Loucy (cell line): Measurements from ENCODE around the gene VASN.

Source experiments
- H2AFZ ChIP-seq: fragments of 200-600 bp; sonication (generic); 2 replicates; pipeline ENCODE4 v1.6.0; 2016; ENCODE audit warnings: antibody characterized with exemption, mild to moderate bottlenecking, low read length, moderate library complexity
- H3F3A ChIP-seq: fragments of 200-600 bp; 2 replicates; pipeline ENCODE4 v1.6.0; 2016; ENCODE audit warnings: antibody characterized with exemption, low read depth, mild to moderate bottlenecking
- H3K27me3 ChIP-seq: fragments of 200-600 bp; sonication (generic); 2 replicates; pipeline ENCODE4 v1.6.1; 2014; ENCODE audit warnings: low read length, mild to moderate bottlenecking; ENCODE audit not compliant: insufficient read depth, poor library complexity, severe bottlenecking
- H3K36me3 ChIP-seq: fragments of 200-600 bp; sonication (generic); 2 replicates; pipeline ENCODE4 v1.6.1; 2016; ENCODE audit warnings: low read length; ENCODE audit not compliant: insufficient read depth
- H3K4me1 ChIP-seq: fragments of 200-600 bp; sonication (generic); 2 replicates; pipeline ENCODE4 v1.5.1; 2014; ENCODE audit warnings: low read length, mild to moderate bottlenecking; ENCODE audit not compliant: insufficient read depth, poor library complexity, severe bottlenecking
- H3K4me2 ChIP-seq: fragments of 200-600 bp; sonication (generic); 2 replicates; pipeline ENCODE4 v1.6.0; 2014; ENCODE audit warnings: antibody characterized with exemption, low read length, low read depth, mild to moderate bottlenecking; ENCODE audit not compliant: poor library complexity, severe bottlenecking
- H3K4me3 ChIP-seq: fragments of 200-600 bp; sonication (generic); 2 replicates; pipeline ENCODE4 v1.5.1; 2014; ENCODE audit warnings: low read length, mild to moderate bottlenecking, mixed read lengths; ENCODE audit not compliant: poor library complexity, severe bottlenecking
- H3K79me2 ChIP-seq: fragments of 200-600 bp; sonication (generic); 2 replicates; pipeline ENCODE4 v1.6.1; 2014; ENCODE audit warnings: low read length; ENCODE audit not compliant: insufficient read depth
- H3K9ac ChIP-seq: fragments of 200-600 bp; sonication (generic); 2 replicates; pipeline ENCODE4 v1.6.0; 2014; ENCODE audit warnings: mild to moderate bottlenecking, low read depth, low read length, moderate library complexity; ENCODE audit not compliant: poor library complexity, severe bottlenecking
- H3K9me2 ChIP-seq: fragments of 200-600 bp; sonication (generic); replicated peaks from 2 replicates; pipeline ENCODE4 v1.6.1; 2016; ENCODE audit warnings: low read depth, low read length, mixed read lengths
- H3K9me3 ChIP-seq: fragments of 200-600 bp; sonication (generic); 2 replicates; pipeline ENCODE4 v1.6.1; 2014; ENCODE audit warnings: mild to moderate bottlenecking, antibody characterized with exemption, low read length, low read depth; ENCODE audit not compliant: insufficient read depth
- H4K20me1 ChIP-seq: fragments of 200-600 bp; sonication (generic); 2 replicates; pipeline ENCODE4 v1.6.0; 2014; ENCODE audit warnings: antibody characterized with exemption, low read length, mild to moderate bottlenecking; ENCODE audit not compliant: insufficient read depth, poor library complexity, severe bottlenecking
- EZH2phosphoT487 ChIP-seq: fragments of 200-600 bp; IDR thresholded peaks from 2 replicates; pipeline ENCODE4 v1.6.1; 2018; ENCODE audit warnings: antibody characterized with exemption, mild to moderate bottlenecking, moderate library complexity, borderline replicate concordance
- TF ChIP-seq, protein P1 (sequence below): fragments of 200-600 bp; sonication (generic); conservative IDR thresholded peaks from 2 replicates; pipeline ENCODE4 v1.5.1; 2014; ENCODE audit warnings: mild to moderate bottlenecking, antibody characterized with exemption, low read length

VASN gene

DNA sequence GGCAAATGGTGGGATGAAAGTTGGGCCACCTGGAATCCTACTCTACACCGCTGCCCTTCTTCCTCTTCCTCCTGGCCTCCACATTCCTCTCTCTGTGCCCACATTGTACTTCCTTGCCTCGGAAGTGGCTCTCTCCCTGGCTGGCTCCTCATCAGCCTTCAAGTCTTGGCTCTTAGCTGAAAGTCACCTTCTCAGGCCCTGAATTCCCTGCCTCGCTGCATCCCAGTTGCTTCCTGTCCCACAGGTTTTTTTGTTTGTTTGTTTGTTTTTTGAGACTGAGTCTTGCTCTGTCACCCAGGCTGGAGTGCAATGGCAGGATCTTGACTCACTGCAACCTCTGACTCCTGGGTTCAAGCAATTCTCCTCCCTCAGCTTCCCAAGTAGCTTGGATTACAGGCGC is 18.0 kb upstream of the VASN start:
- Histone ChIP-seq H3K9me2 (no peaks in the 10 kb centered on the region), H3K4me3 (no peak overlapping the region), H3K4me1 (no peaks in the 10 kb centered on the region), H3K79me2 (peaks cover 18% of the 10 kb centered on the region; the same call in 1 of the 2 replicates), H3K27me3 (no peaks in the 10 kb centered on the region), H3K9ac (no peak overlapping the region), H4K20me1 (no peaks in the 10 kb centered on the region), H3F3A (no peaks in the 10 kb centered on the region), H2AFZ (no peak overlapping the region), H3K36me3 (no peaks in the 10 kb centered on the region; the same call in 1 of the 2 replicates), H3K9me3 (no peaks in the 10 kb centered on the region), H3K4me2 (no peak overlapping the region)
- TF ChIP-seq, protein P1, sequence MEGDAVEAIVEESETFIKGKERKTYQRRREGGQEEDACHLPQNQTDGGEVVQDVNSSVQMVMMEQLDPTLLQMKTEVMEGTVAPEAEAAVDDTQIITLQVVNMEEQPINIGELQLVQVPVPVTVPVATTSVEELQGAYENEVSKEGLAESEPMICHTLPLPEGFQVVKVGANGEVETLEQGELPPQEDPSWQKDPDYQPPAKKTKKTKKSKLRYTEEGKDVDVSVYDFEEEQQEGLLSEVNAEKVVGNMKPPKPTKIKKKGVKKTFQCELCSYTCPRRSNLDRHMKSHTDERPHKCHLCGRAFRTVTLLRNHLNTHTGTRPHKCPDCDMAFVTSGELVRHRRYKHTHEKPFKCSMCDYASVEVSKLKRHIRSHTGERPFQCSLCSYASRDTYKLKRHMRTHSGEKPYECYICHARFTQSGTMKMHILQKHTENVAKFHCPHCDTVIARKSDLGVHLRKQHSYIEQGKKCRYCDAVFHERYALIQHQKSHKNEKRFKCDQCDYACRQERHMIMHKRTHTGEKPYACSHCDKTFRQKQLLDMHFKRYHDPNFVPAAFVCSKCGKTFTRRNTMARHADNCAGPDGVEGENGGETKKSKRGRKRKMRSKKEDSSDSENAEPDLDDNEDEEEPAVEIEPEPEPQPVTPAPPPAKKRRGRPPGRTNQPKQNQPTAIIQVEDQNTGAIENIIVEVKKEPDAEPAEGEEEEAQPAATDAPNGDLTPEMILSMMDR: no peak
- no peak for TF ChIP-seq EZH2phosphoT487

DNA sequence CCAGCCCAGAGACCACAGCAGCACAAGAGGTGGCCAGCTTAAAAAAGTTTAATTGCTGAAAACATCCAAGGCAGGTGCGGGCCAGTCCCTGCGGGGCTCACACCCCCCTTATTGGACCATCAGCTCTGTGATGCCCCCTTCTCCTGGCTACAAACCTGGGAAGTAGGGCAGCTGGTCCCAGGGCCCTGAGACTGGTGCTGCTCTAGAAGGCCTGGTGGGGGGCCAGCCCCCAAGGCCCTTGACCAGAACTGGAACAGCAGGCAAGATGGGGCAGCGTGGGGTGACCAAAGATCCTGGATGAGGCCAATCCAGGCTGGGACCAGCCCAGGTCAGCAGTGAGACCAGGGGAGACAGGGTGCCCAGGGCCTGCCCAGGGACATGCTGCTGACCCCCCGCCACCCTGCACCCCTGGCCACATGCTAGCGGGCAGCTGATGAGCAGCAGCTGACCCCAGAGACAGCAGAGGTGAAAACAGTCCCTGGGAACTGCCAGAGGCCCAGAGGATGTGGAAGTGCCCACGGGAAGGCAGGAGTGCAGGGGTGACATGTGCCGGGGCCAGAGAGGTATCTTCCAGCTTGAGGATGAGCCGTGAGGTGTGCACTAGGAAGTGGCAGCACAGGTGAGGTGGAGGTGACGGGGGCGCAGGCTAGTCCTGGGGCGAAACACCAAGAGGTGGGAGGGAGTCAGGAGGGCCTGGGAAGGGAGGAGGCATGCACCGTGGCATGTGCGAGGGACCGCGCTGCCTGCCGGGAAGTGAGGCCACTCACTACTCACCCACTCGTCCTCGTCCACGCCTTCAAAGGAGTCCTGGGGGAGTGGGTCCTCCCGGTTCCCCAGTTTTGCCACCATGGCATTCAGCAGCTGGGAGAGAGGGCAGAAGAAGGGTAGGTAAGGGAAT is 16.9 kb upstream of the VASN start:
- peaks cover 12% of the 10 kb centered on the region; the same call in 1 of the 2 replicates for H3K79me2 ChIP-seq
- no peak overlapping the region for H3K4me3 ChIP-seq
- no peaks in the 10 kb centered on the region for H4K20me1 ChIP-seq
- H3F3A ChIP-seq: no peaks in the 10 kb centered on the region
- TF ChIP-seq EZH2phosphoT487: no peak
- TF ChIP-seq, protein P1: no peak
- no peak overlapping the region for H2AFZ ChIP-seq
- H3K9me2 ChIP-seq: no peaks in the 10 kb centered on the region
- H3K27me3 ChIP-seq: no peaks in the 10 kb centered on the region
- no peaks in the 10 kb centered on the region; the same call in 1 of the 2 replicates for H3K36me3 ChIP-seq
- H3K9ac ChIP-seq: no peak overlapping the region
- no peaks in the 10 kb centered on the region for H3K9me3 ChIP-seq
- no peaks in the 10 kb centered on the region for H3K4me1 ChIP-seq
- H3K4me2 ChIP-seq: no peak overlapping the region

DNA sequence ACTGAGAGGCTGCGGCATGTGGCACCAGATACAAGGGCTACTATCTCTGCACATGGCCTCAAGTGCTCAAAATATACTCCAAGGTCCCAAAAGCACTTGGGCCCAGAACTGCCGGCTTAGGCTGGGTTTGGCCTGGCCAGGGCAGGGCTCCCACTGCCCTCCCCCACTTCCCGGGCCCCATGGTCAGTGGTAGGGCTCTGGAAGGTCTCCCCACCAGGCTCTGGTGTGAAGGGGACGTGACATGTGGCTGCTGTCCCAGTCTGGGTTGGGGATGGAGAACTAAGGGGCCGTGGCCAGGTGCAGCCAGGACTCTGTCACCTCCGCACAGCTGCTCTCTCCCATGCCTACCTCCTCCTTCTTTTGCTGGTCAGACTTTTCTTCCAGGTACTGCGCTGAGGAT is 14.8 kb upstream of the VASN start:
- no peak overlapping the region for H3K4me3 ChIP-seq
- no peaks in the 10 kb centered on the region; the same call in 1 of the 2 replicates for H3K36me3 ChIP-seq
- H3K9me3 ChIP-seq: no peaks in the 10 kb centered on the region

More for the DNA sequence above, 14.8 kb upstream of the VASN start:
- no peaks in the 10 kb centered on the region for H3K4me1 ChIP-seq
- no peaks in the 10 kb centered on the region for H3K9me2 ChIP-seq
- H3F3A ChIP-seq: no peaks in the 10 kb centered on the region
- TF ChIP-seq EZH2phosphoT487: no peak
- TF ChIP-seq, protein P1: no peak
- no peak overlapping the region for H3K9ac ChIP-seq
- no peak overlapping the region for H2AFZ ChIP-seq
- H3K79me2 ChIP-seq: no peaks in the 10 kb centered on the region
- H4K20me1 ChIP-seq: no peaks in the 10 kb centered on the region
- H3K4me2 ChIP-seq: no peak overlapping the region
- H3K27me3 ChIP-seq: no peaks in the 10 kb centered on the region
